H9 (cell line): ENCODE results near the gene CPA4. TPM values are rescaled to one million over a fixed set of nuclear protein-coding genes. Genes with fewer than 3 reads are reported as not detected.

Experiments used
- DNase-seq: peaks from one replicate; pipeline ENCODE4 v3.0.0-alpha.2; 2017
- H2AFZ ChIP-seq: one replicate; pipeline ENCODE4 v1.6.1; 2013; ENCODE audit warnings: mild to moderate bottlenecking, low read length, control low read depth, moderate library complexity
- H2AK5ac ChIP-seq: 2 replicates; pipeline ENCODE4 v1.6.1; 2013; ENCODE audit warnings: low read length, control low read depth, mixed read lengths; ENCODE audit not compliant: insufficient read length
- H2BK120ac ChIP-seq: one replicate; pipeline ENCODE4 v1.6.1; 2013; ENCODE audit warnings: low read depth, mild to moderate bottlenecking, low read length, control low read depth, inconsistent platforms; ENCODE audit not compliant: poor library complexity, severe bottlenecking
- H2BK12ac ChIP-seq: 2 replicates; pipeline ENCODE4 v1.6.1; 2013; ENCODE audit warnings: low read length, control low read depth, mixed read lengths, low read depth; ENCODE audit not compliant: insufficient read length
- H2BK15ac ChIP-seq: 2 replicates; pipeline ENCODE4 v1.6.1; 2013; ENCODE audit warnings: low read depth, low read length, control low read depth
- H2BK20ac ChIP-seq: one replicate; pipeline ENCODE4 v1.6.1; 2013; ENCODE audit warnings: low read depth, mild to moderate bottlenecking, low read length, control low read depth, inconsistent platforms; ENCODE audit not compliant: poor library complexity, severe bottlenecking
- H2BK5ac ChIP-seq: 2 replicates; pipeline ENCODE4 v1.6.1; 2013; ENCODE audit warnings: low read length, control low read depth, mixed read lengths; ENCODE audit not compliant: insufficient read length
- H3K14ac ChIP-seq: 2 replicates; pipeline ENCODE4 v1.6.1; 2013; ENCODE audit warnings: low read length, control low read depth; ENCODE audit not compliant: insufficient read depth
- H3K18ac ChIP-seq: 2 replicates; pipeline ENCODE4 v1.6.1; 2013; ENCODE audit warnings: low read depth, mild to moderate bottlenecking, mixed read lengths, low read length, control low read depth; ENCODE audit not compliant: insufficient read length
- H3K23ac ChIP-seq: 2 replicates; pipeline ENCODE4 v1.6.1; 2013; ENCODE audit warnings: low read length, control low read depth, mixed read lengths, low read depth; ENCODE audit not compliant: insufficient read length
- H3K23me2 ChIP-seq: 2 replicates; pipeline ENCODE4 v1.6.1; 2013; ENCODE audit warnings: low read depth, mild to moderate bottlenecking, mixed read lengths, low read length, control low read depth; ENCODE audit not compliant: insufficient read length, poor library complexity, severe bottlenecking
- H3K27ac ChIP-seq: 2 replicates; pipeline ENCODE4 v1.5.1; 2013; ENCODE audit warnings: low read length, control low read depth, mixed read lengths, low read depth; ENCODE audit not compliant: insufficient read length
- H3K27me3 ChIP-seq: 2 replicates; pipeline ENCODE4 v1.6.1; 2013; ENCODE audit warnings: low read length, control low read depth, inconsistent platforms; ENCODE audit not compliant: insufficient read depth
- H3K4ac ChIP-seq: 2 replicates; pipeline ENCODE4 v1.6.1; 2013; ENCODE audit warnings: low read depth, mild to moderate bottlenecking, control low read depth, inconsistent platforms, low read length, moderate library complexity
- H3K4me1 ChIP-seq: 2 replicates; pipeline ENCODE4 v1.6.1; 2013; ENCODE audit warnings: low read length, control low read depth, inconsistent platforms; ENCODE audit not compliant: insufficient read depth
- H3K4me2 ChIP-seq: 2 replicates; pipeline ENCODE4 v1.6.1; 2013; ENCODE audit warnings: low read length, control low read depth, mixed read lengths; ENCODE audit not compliant: insufficient read length, insufficient read depth
- H3K56ac ChIP-seq: 2 replicates; pipeline ENCODE4 v1.6.1; 2013; ENCODE audit warnings: low read depth, mild to moderate bottlenecking, mixed read lengths, low read length, control low read depth; ENCODE audit not compliant: insufficient read length
- H3K79me1 ChIP-seq: 2 replicates; pipeline ENCODE4 v1.6.1; 2013; ENCODE audit warnings: low read depth, mild to moderate bottlenecking, moderate library complexity, low read length, control low read depth, inconsistent platforms; ENCODE audit not compliant: insufficient read depth, poor library complexity, severe bottlenecking
- H3K79me2 ChIP-seq: 2 replicates; pipeline ENCODE4 v1.6.1; 2013; ENCODE audit warnings: low read length, control low read depth, inconsistent platforms; ENCODE audit not compliant: insufficient read depth
- H3K9ac ChIP-seq: 2 replicates; pipeline ENCODE4 v1.6.1; 2013; ENCODE audit warnings: low read length, control low read depth, mixed read lengths; ENCODE audit not compliant: insufficient read length; ENCODE audit errors: extremely low read depth
- H3K9me3 ChIP-seq: one replicate; pipeline ENCODE4 v1.6.1; 2013; ENCODE audit warnings: low read depth, low read length, inconsistent platforms; ENCODE audit not compliant: control insufficient read depth
- H3T11ph ChIP-seq: one replicate; pipeline ENCODE4 v1.6.1; 2013; ENCODE audit warnings: mild to moderate bottlenecking, low read length, control low read depth, inconsistent platforms
- H4K20me1 ChIP-seq: one replicate; pipeline ENCODE4 v1.6.1; 2013; ENCODE audit not compliant: control insufficient read depth, insufficient read length, insufficient read depth
- H4K5ac ChIP-seq: 2 replicates; pipeline ENCODE4 v1.6.1; 2013; ENCODE audit warnings: low read depth, mild to moderate bottlenecking, mixed read lengths, low read length, control low read depth; ENCODE audit not compliant: insufficient read length
- H4K8ac ChIP-seq: replicated peaks from 2 replicates; pipeline ENCODE4 v1.6.1; 2013; ENCODE audit warnings: low read length, control low read depth, mixed read lengths, low read depth; ENCODE audit not compliant: insufficient read length
- H4K91ac ChIP-seq: 2 replicates; pipeline ENCODE4 v1.6.1; 2013; ENCODE audit warnings: low read depth, mild to moderate bottlenecking, moderate library complexity, mixed read lengths, low read length, control low read depth; ENCODE audit not compliant: insufficient read length
- H3K27ac Mint-ChIP-seq, 3 experiments: 2 replicates in 2 of 3; 3 replicates in 1 of 3; pipeline ENCODE4 v1.8.0; 2020 to 2021; ENCODE audit warnings: mixed read lengths in 3 of 3, mild to moderate bottlenecking in 1 of 3, moderate library complexity in 1 of 3
- H3K27me3 Mint-ChIP-seq: 2 replicates; pipeline ENCODE4 v1.8.0; 2021; ENCODE audit warnings: low read depth, mild to moderate bottlenecking, moderate library complexity, mixed read lengths
- H3K36me3 Mint-ChIP-seq, 3 experiments: 2 replicates in 2 of 3; 3 replicates in 1 of 3; pipeline ENCODE4 v1.8.0; 2020 to 2021; ENCODE audit warnings: low read depth in 3 of 3, mixed read lengths in 3 of 3; ENCODE audit not compliant: insufficient read depth in 1 of 3
- H3K4me1 Mint-ChIP-seq, 2 experiments: 2 replicates each; pipeline ENCODE4 v1.8.0; 2020; ENCODE audit warnings: mixed read lengths in 2 of 2
- H3K4me3 Mint-ChIP-seq, 2 experiments: 2 replicates in 1 of 2; 3 replicates in 1 of 2; pipeline ENCODE4 v1.8.0; 2020 to 2021; ENCODE audit warnings: mild to moderate bottlenecking in 2 of 2, mixed read lengths in 2 of 2, moderate library complexity in 1 of 2
- H3K9me3 Mint-ChIP-seq, 2 experiments: 2 replicates in 1 of 2; 3 replicates in 1 of 2; pipeline ENCODE4 v1.8.0; 2020; ENCODE audit warnings: mild to moderate bottlenecking in 2 of 2, mixed read lengths in 2 of 2, moderate library complexity in 1 of 2
- WGBS: extraction: QIAGEN DNeasy Blood & Tissue Kit; methylation state at CpG from one replicate; pipeline ENCODE4 v1.1.7; 2013; ENCODE audit warnings: missing lambda C conversion rate, low lambda C conversion rate, mixed read lengths; ENCODE audit not compliant: insufficient read length; ENCODE audit errors: extremely low coverage; 5-methylcytosine and 5-hydroxymethylcytosine counted together
- total RNA-seq: library from RNA; stranded (reverse); gene quantifications from 2 replicates; pipeline ENCODE4 v1.2.1, GENCODE V29; 2021
- TF ChIP-seq, protein P1 (sequence below): fragments of 200-600 bp; sonication (generic); conservative IDR thresholded peaks from 3 replicates; pipeline ENCODE4 v1.8.0; 2021; ENCODE audit warnings: antibody characterized with exemption, mild to moderate bottlenecking

The CPA4 gene
- total RNA-seq, 1 experiment from 2014 or later, result not detected

DNA sequence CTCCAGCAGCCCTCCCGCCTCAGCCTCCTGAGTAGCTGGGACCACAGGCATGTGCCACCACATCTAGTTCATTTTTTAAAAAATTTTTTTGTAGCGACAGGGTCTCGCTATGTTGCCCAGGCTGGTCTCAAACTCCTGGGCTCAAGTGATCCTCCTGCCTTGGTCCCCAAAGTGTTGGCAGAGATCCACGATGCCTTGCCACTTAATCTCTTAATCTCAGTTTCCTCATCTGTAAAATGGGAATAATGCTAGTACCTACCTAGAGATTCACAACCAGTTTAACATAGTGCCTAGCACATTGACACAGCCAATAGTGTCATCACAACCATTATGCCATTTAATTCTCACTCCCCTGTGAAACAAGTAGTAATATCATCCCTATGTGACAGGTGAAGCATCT, 4.8 kb upstream of the CPA4 start:
- Histone ChIP-seq H4K5ac (no peak overlapping the region), H3K4me1 (no peaks in the 10 kb centered on the region), H2BK12ac (no peak overlapping the region), H2AFZ (no peak overlapping the region), H3K4ac (no peak overlapping the region), H3K23me2 (no peaks in the 10 kb centered on the region), H3K9me3 (no peaks in the 10 kb centered on the region), H2BK20ac (no peak overlapping the region), H3T11ph (no peak overlapping the region), H2BK15ac (no peak overlapping the region), H2BK5ac (no peak overlapping the region), H3K56ac (no peak overlapping the region), H4K20me1 (no peaks in the 10 kb centered on the region), H3K79me2 (no peaks in the 10 kb centered on the region), H3K4me2 (no peak overlapping the region), H3K27me3 (no peaks in the 10 kb centered on the region), H3K79me1 (no peaks in the 10 kb centered on the region), H3K18ac (no peak overlapping the region), H4K8ac (no peak overlapping the region), H3K23ac (no peak overlapping the region), H3K14ac (no peak overlapping the region), H3K9ac (no peak overlapping the region), H2BK120ac (no peak overlapping the region), H3K27ac (no peak overlapping the region), H2AK5ac (no peak overlapping the region), H4K91ac (no peak overlapping the region)
- H3K36me3 Mint-ChIP-seq, result no peaks in the 10 kb centered on the region
- H3K27me3 Mint-ChIP-seq, result no peaks in the 10 kb centered on the region; the same call in 1 of the 2 replicates
- H3K9me3 Mint-ChIP-seq, result no peaks in the 10 kb centered on the region
- TF ChIP-seq, protein P1, sequence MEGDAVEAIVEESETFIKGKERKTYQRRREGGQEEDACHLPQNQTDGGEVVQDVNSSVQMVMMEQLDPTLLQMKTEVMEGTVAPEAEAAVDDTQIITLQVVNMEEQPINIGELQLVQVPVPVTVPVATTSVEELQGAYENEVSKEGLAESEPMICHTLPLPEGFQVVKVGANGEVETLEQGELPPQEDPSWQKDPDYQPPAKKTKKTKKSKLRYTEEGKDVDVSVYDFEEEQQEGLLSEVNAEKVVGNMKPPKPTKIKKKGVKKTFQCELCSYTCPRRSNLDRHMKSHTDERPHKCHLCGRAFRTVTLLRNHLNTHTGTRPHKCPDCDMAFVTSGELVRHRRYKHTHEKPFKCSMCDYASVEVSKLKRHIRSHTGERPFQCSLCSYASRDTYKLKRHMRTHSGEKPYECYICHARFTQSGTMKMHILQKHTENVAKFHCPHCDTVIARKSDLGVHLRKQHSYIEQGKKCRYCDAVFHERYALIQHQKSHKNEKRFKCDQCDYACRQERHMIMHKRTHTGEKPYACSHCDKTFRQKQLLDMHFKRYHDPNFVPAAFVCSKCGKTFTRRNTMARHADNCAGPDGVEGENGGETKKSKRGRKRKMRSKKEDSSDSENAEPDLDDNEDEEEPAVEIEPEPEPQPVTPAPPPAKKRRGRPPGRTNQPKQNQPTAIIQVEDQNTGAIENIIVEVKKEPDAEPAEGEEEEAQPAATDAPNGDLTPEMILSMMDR, result no peak
- no peak overlapping the region for H3K4me3 Mint-ChIP-seq
- WGBS, result no CpG with 5 or more reads among the region's 4 CpGs
- H3K4me1 Mint-ChIP-seq, result no peaks in the 10 kb centered on the region; a peak in 1 of 4 replicates
- DNase-seq, result no peak
- H3K27ac Mint-ChIP-seq, result no peak overlapping the region
